NCI-H1694 treated with DMSO at 0.1 percent for 48 hours (cell line): ENCODE results near the gene RUNX3.

Experiments
- DNase-seq: peaks from one replicate; lab custom pipeline; 2025; lab: John Stamatoyannopoulos, UW

The RUNX3 gene

DNA sequence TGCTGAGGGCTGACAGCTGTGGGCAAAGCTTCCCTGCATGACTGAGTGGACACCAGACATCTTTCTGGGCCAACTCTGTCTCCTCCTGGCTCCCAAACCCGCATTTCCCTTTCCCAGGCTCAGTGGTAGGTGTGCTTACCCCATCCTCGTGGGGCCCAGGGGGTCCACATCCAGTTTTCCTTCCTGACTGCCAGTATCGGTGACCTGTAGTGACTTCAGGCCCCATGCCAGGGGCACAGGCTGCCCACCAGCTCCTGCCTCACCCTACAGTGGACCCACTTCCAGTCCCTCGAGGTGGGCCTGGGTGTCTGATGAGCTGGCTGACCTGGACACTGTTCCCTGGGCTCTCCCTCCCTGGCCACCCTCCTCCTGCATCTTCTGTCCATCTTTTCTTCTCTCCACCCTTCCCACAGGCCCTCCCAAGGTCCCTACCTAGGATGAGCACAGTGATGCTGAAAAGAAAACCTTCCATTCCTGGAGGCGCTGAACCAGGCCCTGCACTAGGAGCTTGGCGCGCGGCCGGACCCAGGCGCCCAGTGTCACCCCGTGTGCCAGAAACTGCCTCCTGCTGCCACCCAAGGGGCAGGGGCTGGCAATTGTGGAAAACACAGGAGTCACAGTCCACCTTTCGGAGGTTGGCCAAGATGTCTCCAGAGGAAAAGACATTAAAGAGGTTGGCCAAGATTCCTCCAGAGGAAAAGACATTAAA, 67.1 kb downstream of the RUNX3 start:
- no peak for DNase-seq

- DNase-seq, result no peak
Observed at GRCh38 chr1:24861821-24862727, 68.0 kb downstream of the RUNX3 start.

DNA sequence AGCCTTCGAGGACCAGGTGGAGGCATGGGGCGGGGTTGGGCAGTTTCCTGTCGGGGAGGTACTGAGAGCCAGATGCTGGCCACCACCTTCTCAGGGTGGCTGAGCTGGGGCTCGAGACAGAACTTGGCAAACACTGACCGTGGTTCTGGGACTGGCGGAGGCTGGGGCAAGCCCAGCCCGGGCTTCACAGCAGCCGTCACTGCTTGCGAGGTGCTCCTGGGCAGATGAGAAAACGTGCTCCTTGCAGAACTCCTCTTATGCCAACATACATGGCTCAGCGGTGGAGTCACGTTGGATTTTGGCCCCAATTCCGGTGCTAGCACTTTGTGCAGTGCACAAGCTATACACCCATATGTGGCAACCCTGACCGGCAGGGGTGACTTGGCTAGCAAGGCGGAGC, 69.2 kb downstream of the RUNX3 start:
- no peak for DNase-seq

DNA sequence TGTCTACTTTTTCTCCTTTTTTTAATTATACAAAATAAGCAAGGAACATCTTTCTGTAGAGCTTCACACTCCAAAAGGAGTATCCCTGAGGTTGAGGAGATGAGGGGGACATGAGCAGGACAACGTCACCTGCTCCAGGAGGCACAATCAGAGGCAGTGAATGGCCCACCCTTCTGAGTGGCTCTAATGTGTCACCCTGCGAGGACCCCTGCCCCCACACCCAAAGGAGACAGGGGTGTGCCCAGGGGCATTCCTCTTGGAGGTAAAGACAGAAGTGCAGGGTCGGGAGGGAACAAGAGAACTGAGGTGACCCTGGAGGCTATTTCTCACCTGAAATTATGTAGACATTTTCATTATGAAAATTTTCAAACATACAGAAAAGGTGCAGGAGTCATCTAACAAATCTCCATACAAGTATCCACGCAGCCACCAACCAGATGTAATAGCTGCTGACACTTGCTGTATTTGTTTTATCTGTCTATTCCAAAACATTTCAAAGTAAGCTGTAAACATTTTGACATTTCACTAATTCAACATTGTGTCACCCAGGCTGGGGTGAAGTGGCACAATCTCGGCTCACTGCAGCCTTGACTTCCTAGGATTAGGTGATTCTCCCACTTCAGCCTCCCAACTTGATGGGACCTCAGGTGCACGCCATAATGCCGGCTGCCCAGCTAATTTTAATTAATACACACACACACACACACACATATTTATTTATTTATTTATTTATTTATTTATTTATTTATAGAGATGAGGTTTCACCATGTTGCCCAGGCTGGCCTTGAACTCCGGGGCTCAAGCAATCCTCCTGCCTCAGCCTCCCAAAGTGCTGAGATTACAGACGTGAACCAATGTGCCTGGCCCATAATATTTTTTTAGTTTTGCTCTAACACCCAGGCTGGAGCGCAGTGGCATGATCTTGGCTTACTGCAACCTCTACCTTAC, 70.7 kb downstream of the RUNX3 start:
- no peak for DNase-seq

DNA sequence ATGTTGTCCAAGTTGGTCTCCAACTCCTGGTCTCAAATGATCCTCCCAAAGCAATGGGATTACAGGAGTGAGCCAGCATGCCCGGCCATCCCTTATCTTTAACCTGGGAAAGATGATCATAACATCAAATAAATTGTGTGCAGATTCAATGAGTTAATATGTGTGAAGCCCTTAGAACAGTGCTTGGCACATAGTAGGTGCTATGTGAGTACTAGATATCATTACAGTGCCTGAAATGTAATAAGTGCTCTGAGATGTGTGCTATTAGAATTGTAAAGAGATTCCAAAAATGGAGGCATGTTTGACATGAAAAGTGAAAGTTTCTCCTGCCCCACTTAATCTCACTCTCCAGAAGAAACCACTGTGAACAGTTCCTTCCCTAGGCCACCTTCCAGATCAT, 71.8 kb downstream of the RUNX3 start:
- no peak for DNase-seq

DNA sequence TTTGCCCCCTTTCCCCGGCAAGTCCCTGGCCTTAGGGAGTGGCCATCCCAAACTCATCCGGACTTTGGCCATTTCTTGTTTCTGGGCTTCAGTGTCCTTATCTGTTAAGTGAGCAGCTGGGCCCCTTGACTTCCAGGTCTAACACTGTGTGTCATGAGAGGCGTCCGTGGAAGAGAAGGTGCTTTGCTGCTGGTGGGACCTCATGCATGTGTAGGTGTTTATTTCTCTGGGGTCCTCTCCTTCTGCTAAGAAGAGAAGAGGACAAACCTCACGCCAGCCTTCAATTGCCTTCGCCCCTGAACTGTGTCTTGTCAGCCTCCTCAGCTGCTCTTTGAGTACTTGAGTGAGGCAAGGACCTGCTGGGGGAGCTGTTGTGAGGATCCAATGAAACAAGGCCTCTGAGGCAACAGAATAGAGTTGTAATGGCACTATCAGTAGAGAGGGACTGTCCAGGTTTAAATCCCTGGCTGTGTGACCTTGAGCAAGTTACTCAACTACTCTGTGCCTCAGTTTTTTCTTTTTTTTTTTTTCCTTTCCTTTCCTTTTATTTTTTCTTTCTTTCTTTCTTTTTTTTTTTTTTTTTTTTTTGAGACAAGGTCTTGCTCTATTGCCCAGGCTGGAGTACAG, 72.5 kb downstream of the RUNX3 start:
- no peak for DNase-seq

DNA sequence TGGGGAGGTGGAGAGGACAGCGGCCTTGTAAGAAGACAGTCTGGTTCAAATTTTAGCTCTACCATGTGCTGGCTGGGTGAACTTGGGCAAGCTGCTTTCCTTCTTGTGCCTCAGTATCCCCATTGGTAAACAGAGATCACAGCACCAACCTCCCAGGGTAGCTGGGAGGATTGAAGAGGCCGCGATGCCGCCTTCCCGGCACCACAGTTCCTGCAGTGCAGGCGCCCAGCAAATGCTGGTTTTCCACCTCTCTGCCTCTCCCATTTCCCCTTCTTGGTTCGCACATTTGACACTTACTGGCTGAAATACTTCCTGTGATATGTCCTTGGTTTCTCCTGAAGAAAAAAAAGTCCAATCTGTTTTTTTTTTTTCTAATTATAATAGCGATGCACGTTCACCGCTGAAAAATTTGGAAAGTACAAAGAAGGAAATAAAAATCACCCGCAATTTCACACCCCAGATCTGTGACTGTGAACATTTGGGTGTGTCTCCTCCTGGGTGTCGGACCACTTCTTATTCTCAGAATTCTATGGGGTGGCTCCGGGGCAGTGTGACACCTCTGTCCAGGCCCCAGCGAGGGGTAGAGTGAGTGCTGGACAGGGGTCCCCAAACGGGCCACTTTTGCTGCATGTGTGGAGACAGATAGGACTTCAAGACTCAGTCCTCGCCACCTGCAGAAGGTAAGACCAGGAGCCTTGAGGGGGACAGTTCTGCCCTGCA, 73.1 kb downstream of the RUNX3 start:
- no peak for DNase-seq

DNA sequence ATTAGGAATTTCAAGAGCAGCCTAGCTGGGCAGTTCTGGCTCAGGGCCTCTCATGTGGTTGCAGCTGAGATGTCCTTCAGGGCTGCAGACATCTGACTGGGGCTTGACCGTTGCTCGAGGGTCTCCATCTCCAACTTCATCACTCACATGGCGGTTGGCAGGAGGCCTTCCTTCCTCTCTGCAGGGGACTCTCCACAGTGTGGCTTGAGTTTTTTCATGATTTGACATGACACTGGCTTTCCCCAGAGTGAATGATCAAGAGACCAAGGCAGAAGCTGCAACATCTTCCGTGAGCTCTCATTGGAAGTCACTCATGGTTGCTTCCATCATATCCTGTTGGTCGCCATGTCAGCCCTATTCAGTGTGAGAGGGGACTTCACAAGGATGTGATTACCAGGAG, 74.6 kb downstream of the RUNX3 start:
- no peak for DNase-seq

GRCh38 chr1:24853649-24854048, 76.4 kb downstream of the RUNX3 start:
- DNase-seq, result no peak

GRCh38 chr1:24850328-24850920, 79.7 kb downstream of the RUNX3 start:
- no peak for DNase-seq

DNA sequence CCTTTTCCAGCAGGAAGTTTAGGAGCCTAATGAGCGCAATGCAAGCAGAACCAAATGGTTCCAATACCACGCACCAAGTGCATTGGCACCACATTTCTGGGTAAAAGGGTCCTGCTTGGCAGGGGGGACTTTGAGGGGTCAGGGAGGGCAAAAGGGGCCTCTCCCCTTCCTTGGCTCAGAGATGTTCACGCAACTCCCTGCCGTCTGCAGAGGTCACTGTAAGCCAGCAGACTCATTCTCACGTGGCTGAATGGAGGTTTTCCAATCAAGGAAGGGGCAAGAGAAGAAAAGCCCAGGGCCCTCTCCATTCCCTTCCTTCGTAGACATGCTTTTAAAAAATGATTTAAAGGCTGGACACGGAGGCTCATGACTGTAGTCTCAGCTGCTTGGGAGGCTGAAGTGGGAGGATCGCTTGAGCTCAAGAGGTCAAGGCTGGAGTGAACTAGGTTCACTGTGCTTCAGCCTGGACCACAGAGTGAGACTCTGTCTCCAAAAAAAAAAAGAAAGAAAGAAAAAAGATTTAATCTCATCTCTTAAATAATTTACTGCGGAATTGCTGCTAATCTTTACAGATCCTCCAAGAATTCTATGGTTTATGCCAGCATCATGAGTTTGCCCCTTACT, 80.3 kb downstream of the RUNX3 start:
- no peak for DNase-seq
